HEK293 (cell line): ENCODE results near the gene SLC9A5.

Source experiments
- ZBTB8A ChIP-seq: fragments of 450-650 bp; formaldehyde crosslinking; IDR thresholded peaks from 2 replicates; pipeline ENCODE4 v1.5.1; 2016; ENCODE audit warnings: missing biosample characterization, missing genetic modification characterization
- ZNF138 ChIP-seq: fragments of 450-650 bp; formaldehyde crosslinking; IDR thresholded peaks from 2 replicates; pipeline ENCODE4 v1.5.1; 2016; ENCODE audit warnings: missing biosample characterization, missing genetic modification characterization, borderline replicate concordance
- TF ChIP-seq, protein P1 (sequence below): fragments of 450-650 bp; formaldehyde crosslinking; IDR thresholded peaks from 2 replicates; pipeline ENCODE4 v1.5.1; 2016; ENCODE audit warnings: missing biosample characterization, missing genetic modification characterization

DNA sequence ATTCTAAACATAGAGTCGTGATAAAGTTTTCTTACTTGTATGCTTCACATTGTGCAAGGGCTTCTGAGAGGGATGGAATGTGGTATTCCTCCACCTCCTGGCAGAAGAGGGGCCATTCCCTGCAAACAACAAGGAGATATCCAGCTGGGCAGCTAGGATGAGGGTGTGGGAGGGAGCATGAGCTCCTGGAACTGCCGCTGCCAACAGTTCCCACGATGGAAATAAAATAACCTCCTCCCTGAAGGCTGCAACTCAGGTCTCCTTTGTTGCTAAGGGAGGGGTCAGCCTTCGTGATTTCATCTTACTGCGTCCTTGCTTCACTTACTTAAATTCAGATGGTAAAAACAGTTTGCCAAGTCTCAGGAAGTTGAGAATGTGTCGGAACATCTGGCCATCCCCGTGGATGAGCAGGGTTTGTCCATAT lies 46.2 kb downstream of the SLC9A5 start:
- TF ChIP-seq, protein P1, sequence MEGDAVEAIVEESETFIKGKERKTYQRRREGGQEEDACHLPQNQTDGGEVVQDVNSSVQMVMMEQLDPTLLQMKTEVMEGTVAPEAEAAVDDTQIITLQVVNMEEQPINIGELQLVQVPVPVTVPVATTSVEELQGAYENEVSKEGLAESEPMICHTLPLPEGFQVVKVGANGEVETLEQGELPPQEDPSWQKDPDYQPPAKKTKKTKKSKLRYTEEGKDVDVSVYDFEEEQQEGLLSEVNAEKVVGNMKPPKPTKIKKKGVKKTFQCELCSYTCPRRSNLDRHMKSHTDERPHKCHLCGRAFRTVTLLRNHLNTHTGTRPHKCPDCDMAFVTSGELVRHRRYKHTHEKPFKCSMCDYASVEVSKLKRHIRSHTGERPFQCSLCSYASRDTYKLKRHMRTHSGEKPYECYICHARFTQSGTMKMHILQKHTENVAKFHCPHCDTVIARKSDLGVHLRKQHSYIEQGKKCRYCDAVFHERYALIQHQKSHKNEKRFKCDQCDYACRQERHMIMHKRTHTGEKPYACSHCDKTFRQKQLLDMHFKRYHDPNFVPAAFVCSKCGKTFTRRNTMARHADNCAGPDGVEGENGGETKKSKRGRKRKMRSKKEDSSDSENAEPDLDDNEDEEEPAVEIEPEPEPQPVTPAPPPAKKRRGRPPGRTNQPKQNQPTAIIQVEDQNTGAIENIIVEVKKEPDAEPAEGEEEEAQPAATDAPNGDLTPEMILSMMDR, result no peak
- TF ChIP-seq ZNF138 (tag by site-specific recombination), result no peak
- no peak for TF ChIP-seq ZBTB8A (tag by site-specific recombination)
